ENCODE data around the gene TEX35. TPM values are rescaled to one million over a fixed set of nuclear protein-coding genes. Genes with fewer than 3 reads are reported as not detected.

Gene TEX35
- total RNA-seq, 5 donors from 2014 or later (not counting 1 experiment from before 2014, with no cell fraction given), result not detected

GRCh38 chr1:178496410-178497135, 16.3 kb upstream of the TEX35 start, which contains the start of gene CLEC20A:
Gene CLEC20A (minus strand): TSS chr1:178496964. CDS start chr1:178496939, 25 bp downstream.
- Histone ChIP-seq H3K27me3 (replicated peaks in 1 of 2; ENCODE audit: control insufficient read depth in 2 of 2, extremely low read depth in 1 of 2, insufficient read depth in 2 of 2, low read length in 1 of 2) (peaks cover 0 to 6% of the 10 kb centered on the region in 2 experiments), H3K36me3 (ENCODE audit: control insufficient read depth in 2 of 2, extremely low read depth in 1 of 2, insufficient read depth in 1 of 2, low read length in 1 of 2) (no peaks in the 10 kb centered on the region), H3K9me3 (no peaks in the 10 kb centered on the region), H3K27ac (ENCODE audit: low read length) (no peak within 1 kb of the TSS), H3K4me1 (ENCODE audit: control insufficient read depth in 1 of 2, extremely low read depth in 1 of 2, insufficient read depth in 2 of 2, low read length in 2 of 2) (no peaks in the 10 kb centered on the region), H3K4me3 (ENCODE audit: control insufficient read depth in 1 of 2, extremely low read depth in 1 of 2, low read length in 1 of 2) (no peak within 1 kb of the TSS)
- ATAC-seq (replicated peaks in 1 of 4) (no peak), DNase-seq (no peak)
- no peaks in the 10 kb centered on the region for H3K36me3 Mint-ChIP-seq
- no peak within 1 kb of the TSS for H3K27ac Mint-ChIP-seq
- H3K27me3 Mint-ChIP-seq, result no peaks in the 10 kb centered on the region
- no peaks in the 10 kb centered on the region for H3K9me3 Mint-ChIP-seq
- no peaks in the 10 kb centered on the region for H3K4me1 Mint-ChIP-seq
- ChIA-PET POLR2A (no interaction called here), CTCF (no interaction called here)
- no peak within 1 kb of the TSS for H3K4me3 Mint-ChIP-seq
- 89% methylated on average over 24 of the region's 26 CpGs for WGBS (ENCODE audit: insufficient coverage)

GRCh38 chr1:178497903-178498478, 14.9 kb upstream of the TEX35 start:
- Mint-ChIP-seq H3K9me3 (no peaks in the 10 kb centered on the region), H3K4me3 (no peak overlapping the region), H3K4me1 (no peaks in the 10 kb centered on the region), H3K27ac (no peak overlapping the region), H3K27me3 (peaks cover 4% of the 10 kb centered on the region in 2 donors), H3K36me3 (no peaks in the 10 kb centered on the region)
- ChIA-PET POLR2A (no interaction called here), CTCF (no interaction called here)
- ATAC-seq (replicated peaks in 1 of 4) (no peak), DNase-seq (no peak)
- Histone ChIP-seq H3K36me3 (ENCODE audit: control insufficient read depth in 2 of 2, extremely low read depth in 1 of 2, insufficient read depth in 1 of 2, low read length in 1 of 2) (no peaks in the 10 kb centered on the region), H3K9me3 (no peaks in the 10 kb centered on the region), H3K4me3 (ENCODE audit: control insufficient read depth in 1 of 2, extremely low read depth in 1 of 2, low read length in 1 of 2) (no peak overlapping the region), H3K27ac (ENCODE audit: low read length) (no peak overlapping the region), H3K4me1 (ENCODE audit: control insufficient read depth in 1 of 2, extremely low read depth in 1 of 2, insufficient read depth in 2 of 2, low read length in 2 of 2) (no peaks in the 10 kb centered on the region), H3K27me3 (replicated peaks in 1 of 2; ENCODE audit: control insufficient read depth in 2 of 2, extremely low read depth in 1 of 2, insufficient read depth in 2 of 2, low read length in 1 of 2) (peaks cover 0 to 17% of the 10 kb centered on the region in 2 experiments)
- WGBS (ENCODE audit: insufficient coverage), result 84% methylated on average over 4 of the region's 7 CpGs

DNA sequence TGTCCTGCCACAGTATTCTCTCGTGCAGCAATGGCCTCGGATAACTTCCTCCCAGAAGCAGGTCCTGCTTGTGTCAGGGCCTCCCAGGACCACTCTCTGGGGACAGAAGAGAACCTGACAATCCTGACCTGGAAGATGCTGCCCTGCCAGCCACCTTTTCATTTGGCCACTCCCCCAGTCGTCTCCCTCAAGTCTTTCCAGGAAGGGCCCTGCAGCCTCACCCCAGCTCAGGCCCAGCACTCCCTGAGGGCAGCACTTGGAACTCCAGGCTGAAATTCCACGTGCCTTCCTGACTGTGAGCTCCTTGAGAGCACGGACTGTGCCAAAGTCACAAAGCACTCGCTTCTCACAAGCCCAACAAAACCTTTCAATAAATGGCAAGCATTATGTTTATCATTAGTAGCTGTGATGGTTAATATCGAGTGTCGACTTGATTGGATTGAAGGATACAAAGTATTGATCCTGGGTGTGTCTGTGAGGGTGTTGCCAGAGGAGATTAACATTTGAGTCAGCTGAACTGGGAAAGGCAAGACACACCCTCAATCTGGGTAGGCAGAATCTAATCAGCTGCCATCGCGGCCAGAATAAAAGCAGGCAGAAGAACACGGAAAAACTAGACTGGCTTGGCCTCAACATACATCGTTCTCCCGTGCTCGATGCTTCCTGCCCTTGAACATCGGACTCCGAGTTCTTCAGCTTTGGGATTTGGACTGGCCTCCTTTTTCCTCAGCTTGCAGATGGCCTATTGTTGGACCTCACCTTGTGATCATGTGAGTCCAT, 13.8 kb upstream of the TEX35 start:
- CTCF ChIA-PET, result no interaction called here

GRCh38 chr1:178500091-178500770, 12.7 kb upstream of the TEX35 start:
- ChIA-PET POLR2A (interaction anchor here in 1 of 2 donors (0.5 kb wide), 1 partner anchor 19 kb away, joined by 3 read pairs; no protein-coding TSS in a partner anchor), CTCF (interaction anchor here in 1 of 2 donors (0.7 kb wide), 1 partner anchor 188 kb away, joined by 3 read pairs; no protein-coding TSS in a partner anchor)
- Histone ChIP-seq H3K9me3 (no peaks in the 10 kb centered on the region), H3K4me1 (ENCODE audit: control insufficient read depth in 1 of 2, extremely low read depth in 1 of 2, insufficient read depth in 2 of 2, low read length in 2 of 2) (no peaks in the 10 kb centered on the region), H3K4me3 (ENCODE audit: control insufficient read depth in 1 of 2, extremely low read depth in 1 of 2, low read length in 1 of 2) (no peak overlapping the region), H3K36me3 (ENCODE audit: control insufficient read depth in 2 of 2, extremely low read depth in 1 of 2, insufficient read depth in 1 of 2, low read length in 1 of 2) (no peaks in the 10 kb centered on the region), H3K27me3 (replicated peaks in 1 of 2; ENCODE audit: control insufficient read depth in 2 of 2, extremely low read depth in 1 of 2, insufficient read depth in 2 of 2, low read length in 1 of 2) (peaks cover 0 to 32% of the 10 kb centered on the region in 2 experiments), H3K27ac (ENCODE audit: low read length) (no peak overlapping the region)
- no peaks in the 10 kb centered on the region for H3K9me3 Mint-ChIP-seq
- ATAC-seq (replicated peaks in 1 of 4), result no peak
- peaks cover 5 to 17% of the 10 kb centered on the region in 2 donors for H3K27me3 Mint-ChIP-seq
- H3K4me1 Mint-ChIP-seq, result no peaks in the 10 kb centered on the region
- 92% methylated on average over 8 of the region's 11 CpGs for WGBS (ENCODE audit: insufficient coverage)
- no peak overlapping the region for H3K27ac Mint-ChIP-seq
- H3K36me3 Mint-ChIP-seq, result no peaks in the 10 kb centered on the region
- DNase-seq, result no peak
- H3K4me3 Mint-ChIP-seq, result no peak overlapping the region

More for the DNA sequence above, 13.8 kb upstream of the TEX35 start:
- Histone ChIP-seq H3K4me1 (ENCODE audit: control insufficient read depth in 1 of 2, extremely low read depth in 1 of 2, insufficient read depth in 2 of 2, low read length in 2 of 2) (no peaks in the 10 kb centered on the region), H3K27me3 (replicated peaks in 1 of 2; ENCODE audit: control insufficient read depth in 2 of 2, extremely low read depth in 1 of 2, insufficient read depth in 2 of 2, low read length in 1 of 2) (peaks cover 0 to 27% of the 10 kb centered on the region in 2 experiments), H3K4me3 (ENCODE audit: control insufficient read depth in 1 of 2, extremely low read depth in 1 of 2, low read length in 1 of 2) (no peak overlapping the region), H3K36me3 (ENCODE audit: control insufficient read depth in 2 of 2, extremely low read depth in 1 of 2, insufficient read depth in 1 of 2, low read length in 1 of 2) (no peaks in the 10 kb centered on the region), H3K9me3 (no peaks in the 10 kb centered on the region), H3K27ac (ENCODE audit: low read length) (no peak overlapping the region)
- H3K27ac Mint-ChIP-seq, result no peak overlapping the region
- H3K36me3 Mint-ChIP-seq, result no peaks in the 10 kb centered on the region
- H3K27me3 Mint-ChIP-seq, result peaks cover 5 to 12% of the 10 kb centered on the region in 2 donors
- H3K4me3 Mint-ChIP-seq, result no peak overlapping the region
- ATAC-seq (replicated peaks in 1 of 4) (no peak), DNase-seq (no peak)
- 79% methylated on average over 11 of the region's 16 CpGs for whole genome bisulfite sequencing (ENCODE audit: insufficient coverage)
- H3K9me3 Mint-ChIP-seq, result no peaks in the 10 kb centered on the region
- no peaks in the 10 kb centered on the region for H3K4me1 Mint-ChIP-seq
- POLR2A ChIA-PET, result interaction anchor here in 1 of 2 donors (0.5 kb wide), 1 partner anchor 20 kb away, joined by 3 read pairs; no protein-coding TSS in a partner anchor

- ATAC-seq (replicated peaks in 1 of 4) (no peak), DNase-seq (no peak)
- Histone ChIP-seq H3K4me1 (ENCODE audit: control insufficient read depth in 1 of 2, extremely low read depth in 1 of 2, insufficient read depth in 2 of 2, low read length in 2 of 2) (no peaks in the 10 kb centered on the region), H3K27me3 (replicated peaks in 1 of 2; ENCODE audit: control insufficient read depth in 2 of 2, extremely low read depth in 1 of 2, insufficient read depth in 2 of 2, low read length in 1 of 2) (peaks cover 0 to 29% of the 10 kb centered on the region in 2 experiments), H3K36me3 (ENCODE audit: control insufficient read depth in 2 of 2, extremely low read depth in 1 of 2, insufficient read depth in 1 of 2, low read length in 1 of 2) (no peaks in the 10 kb centered on the region), H3K27ac (ENCODE audit: low read length) (no peak overlapping the region), H3K4me3 (ENCODE audit: control insufficient read depth in 1 of 2, extremely low read depth in 1 of 2, low read length in 1 of 2) (no peak overlapping the region), H3K9me3 (no peaks in the 10 kb centered on the region)
- WGBS (ENCODE audit: insufficient coverage), result 91% methylated on average over 8 of the region's 10 CpGs
- no peak overlapping the region for H3K27ac Mint-ChIP-seq
- ChIA-PET CTCF (interaction anchor here in 1 of 2 donors (0.7 kb wide), 1 partner anchor 189 kb away, joined by 3 read pairs; no protein-coding TSS in a partner anchor), POLR2A (no interaction called here)
- H3K4me3 Mint-ChIP-seq, result no peak overlapping the region
- no peaks in the 10 kb centered on the region for H3K36me3 Mint-ChIP-seq
- no peaks in the 10 kb centered on the region for H3K4me1 Mint-ChIP-seq
- H3K27me3 Mint-ChIP-seq, result peaks cover 5 to 17% of the 10 kb centered on the region in 2 donors
- H3K9me3 Mint-ChIP-seq, result no peaks in the 10 kb centered on the region
Observed at GRCh38 chr1:178500936-178501554, 11.9 kb upstream of the TEX35 start.

Data from T-cell (primary cell).